Activated T-cell treated with anti-CD3 and anti-CD28 coated beads for 4 hours (primary cell): Measurements from ENCODE around the gene LACTBL1.
"Not testable (repeated sequence)": the region's sequence is repeated elsewhere in the genome, so short reads cannot be mapped to it uniquely, and the experiment has no call there.

ENCODE experiments used
- DNase-seq: peaks from one replicate; pipeline ENCODE4 v3.0.0-alpha.2; 2020

LACTBL1 gene

DNA sequence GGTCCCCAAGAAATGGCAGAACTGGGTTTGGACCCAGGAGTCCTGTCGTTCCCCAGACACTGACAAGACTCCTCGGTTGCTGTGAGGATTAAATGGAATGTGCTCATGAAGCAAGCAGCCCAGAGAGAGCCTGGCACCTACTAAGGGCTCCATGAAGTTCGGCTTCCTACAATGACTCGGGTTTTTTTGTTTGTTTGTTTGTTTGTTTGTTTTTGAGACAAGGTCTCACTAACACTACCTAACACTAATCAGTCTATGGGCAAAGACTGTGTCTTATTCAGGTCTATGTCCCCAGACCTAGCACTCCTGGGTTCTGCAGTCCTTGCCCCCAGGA, 3.4 kb upstream of the LACTBL1 start:
- DNase-seq, result no peak

- DNase-seq, result no peak
These were observed 3.0 kb upstream of the LACTBL1 start for GRCh38 chr1:22975694-22976093.

DNA sequence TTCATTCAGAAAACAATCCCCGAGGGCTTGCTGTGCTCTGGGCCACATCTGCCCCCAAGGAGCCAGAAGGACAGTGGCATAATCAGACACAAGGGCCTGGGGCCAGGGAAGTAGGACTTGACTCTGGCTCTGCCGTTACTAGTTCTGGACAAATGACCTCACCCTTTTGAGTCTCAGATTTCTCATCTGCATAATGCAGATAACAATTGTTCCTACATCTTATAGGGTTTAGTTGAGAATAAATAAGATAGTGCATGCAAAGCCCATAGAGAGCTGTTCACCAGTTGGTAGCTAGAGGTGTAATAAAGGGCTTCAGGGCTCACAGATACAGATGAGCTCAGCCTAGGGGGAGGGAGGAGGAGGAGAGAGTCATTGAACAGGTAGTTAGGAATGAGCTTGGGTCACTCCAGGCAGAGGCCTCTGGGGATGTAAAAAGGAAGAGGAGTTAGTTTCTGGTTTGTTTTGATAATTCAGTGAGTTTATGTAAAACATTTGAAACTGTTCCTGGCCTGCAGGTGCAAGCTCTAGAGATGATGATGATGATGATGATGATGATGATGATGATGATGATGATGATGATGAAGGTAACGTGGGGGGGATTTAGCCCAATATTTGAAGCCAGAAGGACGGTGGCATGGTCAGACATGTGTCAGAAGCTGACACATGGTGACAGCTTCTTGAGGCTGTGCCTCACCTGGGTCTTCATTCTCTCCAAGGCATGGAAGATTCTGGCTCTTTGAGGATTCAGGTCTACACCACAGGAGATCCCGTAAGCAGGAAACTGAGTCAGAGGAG, 858 bp downstream of the LACTBL1 start:
- no peak for DNase-seq

- no peak for DNase-seq
These were observed 1.5 kb downstream of the LACTBL1 start for GRCh38 chr1:22971161-22971560.

- DNase-seq, result no peak
These were observed 2.6 kb downstream of the LACTBL1 start for GRCh38 chr1:22970096-22970495.

DNA sequence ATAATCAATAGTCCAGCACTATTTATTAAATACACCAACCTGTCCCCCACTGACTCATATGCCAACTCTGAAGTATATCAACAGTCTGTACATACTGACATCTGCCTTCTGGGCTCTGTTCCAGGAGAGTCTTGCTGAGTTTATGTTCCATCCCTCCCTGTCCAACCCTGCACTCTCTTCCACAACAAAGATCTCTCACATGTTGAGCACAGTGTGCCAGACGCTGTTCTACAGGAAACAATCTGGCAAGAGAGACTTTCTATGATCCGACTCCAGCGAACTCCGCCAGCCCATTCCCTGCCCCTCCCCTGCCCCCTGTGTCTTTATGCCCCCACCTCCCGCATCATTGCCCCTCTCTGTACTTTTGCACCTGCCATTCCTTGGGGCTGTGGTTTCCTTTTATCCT, 3.4 kb downstream of the LACTBL1 start:
- no peak for DNase-seq

- no peak for DNase-seq
These were observed 4.8 kb downstream of the LACTBL1 start for GRCh38 chr1:22967833-22968232.

GRCh38 chr1:22966309-22966708, 6.4 kb downstream of the LACTBL1 start:
- DNase-seq, result no peak

DNA sequence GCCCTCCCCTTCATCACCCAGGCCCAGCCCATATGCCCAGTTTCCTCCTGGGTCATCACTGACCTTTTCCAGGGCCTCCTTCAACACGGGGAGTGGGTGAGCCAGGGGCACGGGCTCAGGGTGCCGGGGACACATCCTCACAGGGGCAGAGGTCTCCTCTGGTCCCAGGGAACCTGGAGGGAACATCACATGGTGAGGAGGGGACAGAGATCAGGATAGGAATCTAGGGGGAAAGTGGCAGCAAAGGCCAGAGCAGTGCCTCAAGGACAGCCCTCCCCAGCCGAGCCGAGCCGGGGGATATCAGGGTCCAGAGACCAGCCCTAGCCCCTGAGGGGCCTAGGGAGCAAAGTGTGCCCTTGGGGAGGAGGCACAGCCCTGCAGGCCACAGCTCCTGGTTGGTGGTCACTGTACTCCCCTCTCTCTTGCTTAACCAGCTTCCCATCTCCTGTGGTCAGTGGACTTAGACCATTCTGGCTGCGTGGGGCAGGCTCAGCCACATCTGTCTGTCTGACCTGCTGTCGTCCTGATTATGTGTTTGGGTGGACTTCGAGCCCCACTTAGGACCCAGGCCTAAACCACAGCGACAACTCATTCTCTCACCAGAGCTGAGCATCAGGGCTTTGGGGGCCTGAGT, 9.5 kb downstream of the LACTBL1 start:
- DNase-seq, result no peak

DNA sequence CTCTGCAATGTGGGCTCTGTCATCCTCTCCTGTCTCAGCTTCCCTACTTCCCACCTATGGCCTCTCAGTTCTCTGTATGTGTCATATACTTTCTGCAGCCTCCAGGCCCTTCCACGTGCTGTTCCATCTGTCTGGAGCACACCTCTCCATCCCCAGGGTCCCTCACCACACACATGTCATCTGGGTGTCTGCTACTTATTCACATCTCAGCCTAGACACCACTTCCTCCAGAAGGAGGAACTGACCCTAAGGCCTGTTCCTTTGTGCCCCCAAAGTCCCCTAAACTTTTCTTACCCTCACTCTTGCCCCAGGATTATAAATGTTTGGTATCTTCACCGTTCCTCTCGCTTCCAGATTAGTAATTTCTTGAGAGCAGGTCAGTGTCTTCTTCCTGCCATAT, 10.1 kb downstream of the LACTBL1 start:
- no peak for DNase-seq

DNA sequence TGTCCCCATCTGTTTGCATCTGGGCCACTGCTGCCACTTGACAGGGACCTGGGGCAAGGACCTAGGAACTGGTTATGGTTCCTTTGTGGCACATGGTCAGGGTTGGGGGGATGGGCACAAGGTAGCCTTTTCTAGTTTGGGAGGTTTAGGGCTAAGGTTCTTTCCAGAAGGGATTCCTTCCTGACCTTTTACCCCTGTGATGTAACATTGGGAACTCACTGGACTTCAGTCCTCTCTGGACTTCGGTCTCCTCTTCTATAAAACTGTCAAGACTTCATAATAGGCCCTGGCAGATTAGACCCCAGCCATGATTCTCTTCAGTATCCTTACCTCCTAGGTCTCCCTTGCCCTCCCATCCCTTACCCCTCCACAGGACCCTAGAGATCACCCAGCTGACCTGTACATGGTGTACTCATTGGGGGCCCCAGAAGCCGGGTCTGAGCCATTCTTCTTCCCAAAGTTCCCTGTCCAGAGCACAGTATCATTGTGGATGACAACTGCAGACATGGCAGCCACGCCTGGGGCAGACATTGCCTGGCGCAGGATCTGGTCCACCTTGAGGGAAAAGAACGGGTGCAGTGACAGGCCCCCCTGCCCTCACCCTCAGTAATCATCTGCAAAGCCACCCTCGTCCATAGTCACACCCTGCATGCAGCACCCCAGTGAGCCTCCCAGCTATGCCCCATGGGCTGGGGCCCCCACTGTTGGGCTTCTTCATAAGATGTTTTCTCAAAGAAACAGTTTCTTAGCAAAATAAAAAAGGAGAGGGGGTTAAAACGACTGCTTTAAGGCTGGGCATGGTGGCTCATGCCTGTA, 12.9 kb downstream of the LACTBL1 start:
- DNase-seq, result no peak

GRCh38 chr1:22958556-22958955, 14.1 kb downstream of the LACTBL1 start:
- no peak for DNase-seq

DNA sequence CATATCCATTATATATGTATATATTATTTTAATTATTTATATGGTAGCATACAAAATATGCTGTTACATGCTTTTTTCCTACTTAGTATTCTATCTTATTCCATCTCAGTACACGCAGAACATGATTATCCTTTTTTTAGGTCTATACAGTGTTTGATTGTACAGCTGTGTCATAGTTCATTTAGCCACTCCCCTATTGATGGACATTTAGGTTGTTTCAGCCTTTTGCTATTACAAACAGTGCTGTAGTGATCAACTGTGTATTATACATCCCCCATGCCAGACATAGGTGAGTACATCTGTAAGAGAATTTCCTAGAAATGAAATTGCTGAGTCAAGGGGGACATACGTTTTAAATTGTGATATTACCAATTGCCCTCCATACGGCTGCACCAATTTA, 15.6 kb downstream of the LACTBL1 start:
- no peak for DNase-seq

- DNase-seq, result no peak
These were observed 17.5 kb downstream of the LACTBL1 start for GRCh38 chr1:22955146-22955545.

- DNase-seq, result no peak
These were observed 18.9 kb downstream of the LACTBL1 start for GRCh38 chr1:22953740-22954141.

DNA sequence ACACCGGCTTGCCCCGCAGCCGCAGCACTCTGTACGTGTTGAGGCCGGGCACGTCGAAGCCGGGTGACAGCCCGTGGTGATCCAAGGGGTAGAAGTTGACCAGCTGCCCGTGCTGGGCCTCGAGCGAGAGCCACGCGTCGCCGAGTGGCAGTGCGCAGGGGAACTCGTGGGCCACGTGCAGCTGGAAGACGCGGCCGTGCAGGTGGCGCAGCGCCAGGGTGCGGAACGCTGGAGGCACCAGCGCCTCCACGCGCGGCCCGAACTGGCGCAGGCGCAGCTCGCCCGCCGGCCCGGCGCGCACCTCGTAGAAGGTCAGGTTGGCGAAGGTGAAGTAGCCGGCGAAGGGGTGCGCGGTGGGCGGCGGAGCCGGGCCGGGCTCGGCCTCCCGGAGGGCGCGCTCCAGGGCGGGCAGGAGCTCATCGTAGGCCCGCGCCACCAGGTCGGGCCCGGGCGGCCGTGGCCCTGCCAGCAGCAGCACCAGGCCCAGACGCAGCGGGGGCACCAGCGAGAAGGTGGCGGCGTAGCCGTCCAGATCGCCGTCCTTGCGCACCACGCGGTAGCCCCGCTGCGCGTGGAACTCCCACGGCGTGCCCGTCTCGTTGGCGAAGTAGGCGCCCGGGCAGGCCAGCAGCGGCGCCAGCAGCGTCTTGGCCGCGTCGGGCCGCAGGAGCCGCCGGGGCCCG, 19.5 kb downstream of the LACTBL1 start:
- DNase-seq, result no peak

GRCh38 chr1:22952694-22953056, 20.0 kb downstream of the LACTBL1 start:
- no peak for DNase-seq

- no peak for DNase-seq
These were observed 20.9 kb downstream of the LACTBL1 start for GRCh38 chr1:22951796-22952195.

DNA sequence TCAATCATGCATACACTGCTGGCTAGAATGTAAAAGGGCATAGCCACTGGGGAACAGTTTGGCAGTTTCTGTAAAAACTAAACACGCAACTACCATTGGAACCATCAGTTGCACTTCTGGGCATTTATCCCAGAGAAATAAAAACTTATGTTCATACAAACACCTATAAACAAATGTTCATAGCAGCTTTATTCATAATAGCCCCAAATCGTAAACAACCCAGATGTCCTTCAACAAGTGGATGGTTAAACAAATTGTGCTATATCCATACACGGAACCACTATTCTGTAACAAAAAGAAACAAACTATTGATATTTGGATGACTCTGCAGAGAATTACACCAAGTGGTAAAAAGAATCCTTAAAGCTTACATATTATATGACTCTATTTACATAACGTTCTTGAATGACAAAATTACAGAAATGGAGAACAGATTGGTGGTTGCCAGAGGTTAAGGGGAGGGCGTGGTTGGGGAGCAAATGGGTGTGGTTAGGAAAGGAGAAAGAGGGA, 22.8 kb downstream of the LACTBL1 start:
- DNase-seq, result no peak

- not testable (repeated sequence) for DNase-seq
These were observed 27.5 kb downstream of the LACTBL1 start for GRCh38 chr1:22945171-22945570.

- DNase-seq, result no peak
These were observed 28.2 kb downstream of the LACTBL1 start for GRCh38 chr1:22944346-22945055.

- no peak for DNase-seq
These were observed 31.4 kb downstream of the LACTBL1 start for GRCh38 chr1:22941257-22941656.

GRCh38 chr1:22936681-22937080, 36.0 kb downstream of the LACTBL1 start:
- DNase-seq, result no peak
